ENCODE data around the gene MAP1B. TPM values are rescaled to one million over a fixed set of nuclear protein-coding genes. Genes with fewer than 3 reads are reported as not detected.

The MAP1B gene
- total and polyA plus RNA-seq, 10 donors: 0.68 to 17.3 (median 9.8) TPM

DNA sequence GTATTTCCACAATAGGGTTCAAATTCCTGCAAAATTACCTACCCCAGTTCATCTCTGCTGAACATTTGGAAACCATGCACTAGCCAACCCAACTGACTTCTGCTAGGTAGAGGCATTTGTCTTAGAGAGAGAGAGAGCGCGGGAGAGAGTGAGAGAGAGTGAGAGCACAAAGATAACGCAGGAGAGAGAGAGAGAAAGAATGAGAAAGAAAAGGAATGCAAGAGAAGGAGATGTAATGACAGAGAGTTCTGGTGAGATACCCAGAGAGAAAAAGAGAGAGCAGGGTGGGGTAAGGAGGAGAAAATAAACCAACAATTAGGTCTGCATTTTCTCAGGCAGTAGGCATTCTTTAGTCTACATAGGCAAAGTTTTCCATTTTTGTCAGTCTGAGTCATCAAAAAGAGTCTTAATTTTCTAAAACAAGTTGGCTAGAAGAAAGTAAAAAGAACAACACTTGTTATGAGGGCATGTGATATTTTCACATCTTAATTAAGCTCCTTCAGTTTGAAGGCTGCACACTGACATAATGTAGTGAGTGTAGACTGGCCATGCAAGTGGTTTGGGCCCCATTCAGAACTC, 98.2 kb downstream of the MAP1B start:
- Histone ChIP-seq H3K27ac (no peak overlapping the region), H3K4me3 (no peak overlapping the region), H3K9me3 (no peaks in the 10 kb centered on the region), H3K4me1 (peaks cover 0 to 1% (median 0%) of the 10 kb centered on the region in 6 donors), H3K36me3 (peaks cover 0 to 12% (median 0%) of the 10 kb centered on the region in 6 donors), H3K27me3 (replicated peaks in 1 of 7) (no peaks in the 10 kb centered on the region)
- 95 to 99% (median 97%) methylated on average over 3 of the region's 3 CpGs for WGBS, 5 donors
- TF ChIP-seq, protein P1, sequence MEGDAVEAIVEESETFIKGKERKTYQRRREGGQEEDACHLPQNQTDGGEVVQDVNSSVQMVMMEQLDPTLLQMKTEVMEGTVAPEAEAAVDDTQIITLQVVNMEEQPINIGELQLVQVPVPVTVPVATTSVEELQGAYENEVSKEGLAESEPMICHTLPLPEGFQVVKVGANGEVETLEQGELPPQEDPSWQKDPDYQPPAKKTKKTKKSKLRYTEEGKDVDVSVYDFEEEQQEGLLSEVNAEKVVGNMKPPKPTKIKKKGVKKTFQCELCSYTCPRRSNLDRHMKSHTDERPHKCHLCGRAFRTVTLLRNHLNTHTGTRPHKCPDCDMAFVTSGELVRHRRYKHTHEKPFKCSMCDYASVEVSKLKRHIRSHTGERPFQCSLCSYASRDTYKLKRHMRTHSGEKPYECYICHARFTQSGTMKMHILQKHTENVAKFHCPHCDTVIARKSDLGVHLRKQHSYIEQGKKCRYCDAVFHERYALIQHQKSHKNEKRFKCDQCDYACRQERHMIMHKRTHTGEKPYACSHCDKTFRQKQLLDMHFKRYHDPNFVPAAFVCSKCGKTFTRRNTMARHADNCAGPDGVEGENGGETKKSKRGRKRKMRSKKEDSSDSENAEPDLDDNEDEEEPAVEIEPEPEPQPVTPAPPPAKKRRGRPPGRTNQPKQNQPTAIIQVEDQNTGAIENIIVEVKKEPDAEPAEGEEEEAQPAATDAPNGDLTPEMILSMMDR (IDR thresholded peaks at IDR 0.05 in 8 of 11, conservative IDR thresholded peaks at IDR 0.05 in 3 of 11): no peak
- TF ChIP-seq POLR2AphosphoS5 (IDR thresholded peaks at IDR 0.05): no peak
- no peak for TF ChIP-seq POLR2A (IDR thresholded peaks at IDR 0.05)
- intact Hi-C loops (cut with DNase I; ENCODE audit: low total_unique reads): no loop called here
- no peak for DNase-seq

DNA sequence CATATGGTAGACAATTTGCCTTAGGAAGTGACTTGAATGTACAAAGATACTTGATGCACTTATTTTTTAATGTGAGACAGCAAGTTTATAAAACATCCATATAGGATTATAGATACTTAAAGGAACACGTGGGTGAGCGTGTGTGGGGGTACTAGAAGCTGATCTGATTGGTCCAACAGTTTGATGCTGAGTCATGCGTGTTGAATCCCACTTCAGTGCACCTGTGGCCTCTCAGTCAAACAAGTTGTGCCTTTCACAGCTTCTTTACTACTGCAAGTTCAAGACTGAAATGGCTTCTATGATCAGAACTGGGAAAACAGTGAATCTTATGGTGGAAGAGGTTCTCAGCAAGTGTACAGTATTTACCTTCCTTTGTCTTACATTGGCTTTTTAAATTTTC, 98.9 kb downstream of the MAP1B start:
- peaks cover 0 to 8% (median 0%) of the 10 kb centered on the region in 6 donors for H3K4me1 ChIP-seq
- no peak overlapping the region for H3K27ac ChIP-seq
- no peak for DNase-seq
- H3K27me3 ChIP-seq (replicated peaks in 1 of 7): no peaks in the 10 kb centered on the region
- H3K4me3 ChIP-seq: no peak overlapping the region
- intact Hi-C loops (cut with DNase I; ENCODE audit: low total_unique reads): no loop called here
- no peak for TF ChIP-seq POLR2A (IDR thresholded peaks at IDR 0.05)
- TF ChIP-seq POLR2AphosphoS5 (IDR thresholded peaks at IDR 0.05): no peak
- 81 to 97% (median 89%) methylated on average over 3 of the region's 3 CpGs for WGBS, 5 donors
- H3K9me3 ChIP-seq: no peaks in the 10 kb centered on the region
- H3K36me3 ChIP-seq: peaks cover 0 to 12% (median 0%) of the 10 kb centered on the region in 6 donors

DNA sequence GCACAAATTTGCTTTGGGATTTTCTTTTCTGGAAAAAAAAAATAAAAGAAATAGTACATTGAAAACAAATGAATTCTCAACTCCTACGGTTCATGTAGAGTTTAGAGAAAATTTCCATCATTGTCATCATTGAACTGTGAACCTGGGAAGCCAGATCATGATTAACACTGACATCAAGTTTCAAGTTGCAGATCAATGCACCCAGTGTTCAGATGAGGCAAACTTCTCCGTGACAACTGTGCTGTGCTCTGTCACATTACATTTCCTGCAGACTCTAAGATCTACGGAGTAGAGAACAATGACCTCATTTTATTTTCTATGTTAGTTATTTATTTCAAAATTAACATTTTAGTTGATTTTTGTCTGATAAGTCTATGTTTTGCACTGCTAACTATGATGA, 99.7 kb downstream of the MAP1B start:
- Histone ChIP-seq H3K9me3 (no peaks in the 10 kb centered on the region), H3K4me1 (peaks cover 0 to 12% (median 0%) of the 10 kb centered on the region in 6 donors), H3K4me3 (no peak overlapping the region), H3K36me3 (peaks cover 0 to 12% (median 0%) of the 10 kb centered on the region in 6 donors), H3K27ac (no peak overlapping the region), H3K27me3 (replicated peaks in 1 of 7) (no peaks in the 10 kb centered on the region)
- intact Hi-C loops (cut with DNase I; ENCODE audit: low total_unique reads): no loop called here
- TF ChIP-seq, protein P1 (IDR thresholded peaks at IDR 0.05 in 8 of 11, conservative IDR thresholded peaks at IDR 0.05 in 3 of 11): no peak
- no peak for TF ChIP-seq POLR2AphosphoS5 (IDR thresholded peaks at IDR 0.05)
- TF ChIP-seq POLR2A (IDR thresholded peaks at IDR 0.05): no peak
- DNase-seq: no peak
- WGBS, 5 donors: 89 to 92% (median 91%) methylated on average over 3 of the region's 3 CpGs

DNA sequence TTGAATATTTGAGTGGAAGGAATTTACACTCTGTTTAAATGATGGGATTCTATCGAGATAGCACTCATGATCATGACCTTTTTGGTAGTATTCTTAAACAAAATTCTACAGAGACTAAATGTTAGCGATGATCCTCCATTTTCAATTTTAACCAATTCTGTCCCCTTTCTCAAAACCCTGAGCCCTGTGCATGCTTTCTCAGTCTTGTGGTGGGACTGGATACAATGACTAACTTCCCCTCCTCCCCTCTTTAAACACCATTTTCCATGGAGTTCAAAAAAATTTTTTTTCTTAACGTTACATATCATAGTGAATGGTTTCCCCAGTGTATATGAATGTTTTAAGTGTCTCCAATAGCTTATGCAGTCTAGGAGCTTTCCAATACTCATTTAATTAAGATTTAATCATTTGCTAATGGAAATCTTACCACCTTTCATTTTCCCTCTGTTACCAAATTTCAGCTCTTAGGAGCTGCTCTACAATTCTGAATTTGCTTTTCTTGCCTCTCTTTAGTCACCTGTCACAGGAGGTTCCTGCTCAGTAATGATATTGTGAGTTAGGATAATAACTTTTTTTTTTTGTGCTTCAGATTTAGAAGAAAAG, 101.2 kb downstream of the MAP1B start:
- whole genome bisulfite sequencing, 5 donors: 91 to 97% (median 93%) methylated on average over 3 of the region's 3 CpGs
- H3K36me3 ChIP-seq: peaks cover 0 to 9% (median 0%) of the 10 kb centered on the region in 6 donors
- H3K27ac ChIP-seq: no peak overlapping the region
- no peak for DNase-seq
- no peak for TF ChIP-seq POLR2A (IDR thresholded peaks at IDR 0.05)
- TF ChIP-seq, protein P1 (IDR thresholded peaks at IDR 0.05 in 8 of 11, conservative IDR thresholded peaks at IDR 0.05 in 3 of 11): no peak
- no peak for TF ChIP-seq POLR2AphosphoS5 (IDR thresholded peaks at IDR 0.05)
- no peak overlapping the region for H3K4me3 ChIP-seq
- intact Hi-C loops (cut with DNase I; ENCODE audit: low total_unique reads): no loop called here
- no peaks in the 10 kb centered on the region for H3K27me3 ChIP-seq (replicated peaks in 1 of 7)
- H3K9me3 ChIP-seq: no peaks in the 10 kb centered on the region
- peaks cover 0 to 12% (median 0%) of the 10 kb centered on the region in 6 donors for H3K4me1 ChIP-seq
